ENCODE measurements around the gene MYOM1. TPM values are rescaled to one million over a fixed set of nuclear protein-coding genes. Genes with fewer than 3 reads are reported as not detected.

Gene MYOM1
- total RNA-seq, 2 experiments from 2014 or later: 0.74 to 1.5 TPM

DNA sequence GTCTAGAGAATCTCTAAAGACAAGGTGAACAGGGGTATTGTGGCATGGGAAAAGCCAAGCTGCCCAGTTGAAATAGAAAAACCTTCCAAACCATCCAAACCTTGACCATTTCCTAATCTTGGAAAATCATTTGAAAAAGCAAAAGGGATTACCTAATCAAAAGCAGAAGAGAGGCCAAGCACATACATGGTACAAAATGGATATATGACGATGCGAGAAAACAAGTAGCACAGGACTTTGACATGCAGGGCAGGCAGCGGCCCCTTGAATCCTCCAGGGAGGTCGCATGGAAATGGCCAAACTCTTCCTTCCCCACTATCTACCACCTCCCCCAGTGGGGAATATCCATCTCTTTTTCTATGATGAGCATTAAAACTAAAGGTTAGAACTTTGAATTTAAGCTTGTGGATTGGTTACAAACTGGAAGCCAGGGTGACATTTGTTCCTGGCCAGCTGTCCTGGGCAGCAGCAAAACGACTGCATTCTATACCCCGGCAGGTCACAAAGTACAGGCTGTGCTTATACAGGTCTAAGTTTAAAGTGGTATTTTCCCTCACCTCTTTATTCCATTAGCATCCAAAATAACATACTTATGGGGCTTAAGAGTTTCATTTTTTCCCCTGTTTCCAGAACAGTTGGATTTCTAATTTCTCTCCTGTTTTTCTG is 24.7 kb downstream of the MYOM1 start:
- no peak for TF ChIP-seq CTCF (IDR thresholded peaks at IDR 0.05)
- intact Hi-C loops (cut with DNase I, micrococcal nuclease): no loop called here
- Mint-ChIP-seq H3K4me3 (no peak overlapping the region), H3K27ac (no peak overlapping the region), H3K27me3 (no peaks in the 10 kb centered on the region), H3K4me1 (ENCODE audit: low read depth) (no peaks in the 10 kb centered on the region), H3K9me3 (no peaks in the 10 kb centered on the region), H3K36me3 (ENCODE audit: low read depth) (no peaks in the 10 kb centered on the region)
- H3K27me3 ChIP-seq (ENCODE audit: control insufficient read depth in 1 of 2, insufficient read depth in 2 of 2, low read length in 2 of 2): no peaks in the 10 kb centered on the region
- no peak for DNase-seq
- H3K36me3 ChIP-seq (ENCODE audit: insufficient read depth, low read length): no peaks in the 10 kb centered on the region
- H3K9me3 ChIP-seq (ENCODE audit: control insufficient read depth in 1 of 2, insufficient read depth in 1 of 2, low read length in 2 of 2): no peaks in the 10 kb centered on the region
- H3K4me3 ChIP-seq (ENCODE audit: low read length): no peak overlapping the region
- no peaks in the 10 kb centered on the region for H3K4me1 ChIP-seq (ENCODE audit: insufficient read depth, low read length)
- no peak overlapping the region for H3K27ac ChIP-seq (ENCODE audit: low read depth in 1 of 2, low read length in 2 of 2)
- POLR2A ChIA-PET: interaction anchor here (0.7 kb wide), 1 partner anchor 98 kb away, joined by 6 read pairs; no protein-coding TSS in a partner anchor
- ATAC-seq (ENCODE audit: poor library complexity): no peak
- CTCF ChIA-PET: no interaction called here

- no peak for DNase-seq
- no peaks in the 10 kb centered on the region for H3K36me3 Mint-ChIP-seq (ENCODE audit: low read depth)
- Histone ChIP-seq H3K9me3 (ENCODE audit: control insufficient read depth in 1 of 2, insufficient read depth in 1 of 2, low read length in 2 of 2) (no peaks in the 10 kb centered on the region), H3K4me3 (ENCODE audit: low read length) (no peak overlapping the region), H3K4me1 (ENCODE audit: insufficient read depth, low read length) (no peaks in the 10 kb centered on the region), H3K36me3 (ENCODE audit: insufficient read depth, low read length) (no peaks in the 10 kb centered on the region), H3K27me3 (ENCODE audit: control insufficient read depth in 1 of 2, insufficient read depth in 2 of 2, low read length in 2 of 2) (no peaks in the 10 kb centered on the region), H3K27ac (ENCODE audit: low read depth in 1 of 2, low read length in 2 of 2) (no peak overlapping the region)
- no peaks in the 10 kb centered on the region for H3K27me3 Mint-ChIP-seq
- H3K9me3 Mint-ChIP-seq: no peaks in the 10 kb centered on the region
- H3K27ac Mint-ChIP-seq: no peak overlapping the region
- no peak overlapping the region for H3K4me3 Mint-ChIP-seq
- no peaks in the 10 kb centered on the region for H3K4me1 Mint-ChIP-seq (ENCODE audit: low read depth)
- intact Hi-C loops (cut with DNase I, micrococcal nuclease): no loop called here
- POLR2A ChIA-PET: no interaction called here
- ATAC-seq (ENCODE audit: poor library complexity): no peak
- CTCF ChIA-PET: interaction anchor here (1.0 kb wide), 1 partner anchor 8 kb away, joined by 4 read pairs; no protein-coding TSS in a partner anchor
- TF ChIP-seq CTCF (IDR thresholded peaks at IDR 0.05): no peak
Observed at GRCh38 chr18:3193331-3193730, 26.4 kb downstream of the MYOM1 start.

- Histone ChIP-seq H3K9me3 (ENCODE audit: control insufficient read depth in 1 of 2, insufficient read depth in 1 of 2, low read length in 2 of 2) (no peaks in the 10 kb centered on the region), H3K36me3 (ENCODE audit: insufficient read depth, low read length) (no peaks in the 10 kb centered on the region), H3K27me3 (ENCODE audit: control insufficient read depth in 1 of 2, insufficient read depth in 2 of 2, low read length in 2 of 2) (no peaks in the 10 kb centered on the region), H3K4me3 (ENCODE audit: low read length) (no peak overlapping the region), H3K4me1 (ENCODE audit: insufficient read depth, low read length) (no peaks in the 10 kb centered on the region), H3K27ac (ENCODE audit: low read depth in 1 of 2, low read length in 2 of 2) (no peak overlapping the region)
- ChIA-PET POLR2A (no interaction called here), CTCF (no interaction called here)
- H3K27ac Mint-ChIP-seq: no peak overlapping the region
- H3K36me3 Mint-ChIP-seq (ENCODE audit: low read depth): no peaks in the 10 kb centered on the region
- no peaks in the 10 kb centered on the region for H3K9me3 Mint-ChIP-seq
- no peak for DNase-seq
- H3K4me3 Mint-ChIP-seq: no peak overlapping the region
- H3K27me3 Mint-ChIP-seq: no peaks in the 10 kb centered on the region
- no peak for TF ChIP-seq CTCF (IDR thresholded peaks at IDR 0.05)
- intact Hi-C loops (cut with DNase I, micrococcal nuclease): no loop called here
- H3K4me1 Mint-ChIP-seq (ENCODE audit: low read depth): no peaks in the 10 kb centered on the region
- ATAC-seq (ENCODE audit: poor library complexity): no peak
Observed at GRCh38 chr18:3192752-3193151, 27.0 kb downstream of the MYOM1 start.

Measured in CD4-positive, alpha-beta T cell (primary cell).